Hippocampal formation (tissue), 2 donors: Measurements from ENCODE around the gene HMGN5.

Experiments
- DNase-seq, 2 donors: peaks; one replicate each; lab custom pipeline; 2025; lab: John Stamatoyannopoulos, UW

Gene HMGN5

DNA sequence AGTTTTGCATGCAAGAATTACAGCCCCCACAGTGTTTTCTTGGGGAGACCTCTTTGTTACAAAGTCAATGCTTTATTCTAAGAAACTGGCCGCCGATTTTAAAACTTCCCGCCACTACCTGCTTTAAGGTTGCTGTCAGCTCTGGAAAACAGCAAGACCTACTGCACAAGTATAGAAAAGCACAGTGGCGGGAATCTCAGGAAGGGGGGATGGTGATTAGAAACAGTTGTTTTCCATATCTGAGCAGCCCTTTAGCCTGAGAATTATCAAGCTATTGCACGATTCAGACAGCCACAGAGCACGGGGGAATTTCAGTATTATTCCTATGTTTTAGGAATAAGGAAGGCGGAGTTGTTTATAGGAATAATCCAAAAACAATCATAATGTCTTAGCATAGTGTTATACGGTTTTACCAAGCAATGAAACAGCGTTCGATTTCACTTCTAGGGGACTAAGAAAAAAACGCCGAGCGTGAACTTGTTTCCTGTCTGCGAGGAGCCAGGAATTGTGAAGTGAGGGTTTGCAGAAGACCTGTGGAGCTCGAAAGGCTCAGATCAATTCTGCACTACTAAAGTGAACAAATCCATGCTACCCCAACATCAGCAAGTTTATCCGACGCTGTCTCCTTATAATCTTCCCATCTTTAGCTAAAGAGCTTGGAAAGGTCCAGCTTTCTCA is 81.3 kb downstream of the HMGN5 start:
- peak in 1 of 2 donors; percentile 6 for DNase-seq

DNA sequence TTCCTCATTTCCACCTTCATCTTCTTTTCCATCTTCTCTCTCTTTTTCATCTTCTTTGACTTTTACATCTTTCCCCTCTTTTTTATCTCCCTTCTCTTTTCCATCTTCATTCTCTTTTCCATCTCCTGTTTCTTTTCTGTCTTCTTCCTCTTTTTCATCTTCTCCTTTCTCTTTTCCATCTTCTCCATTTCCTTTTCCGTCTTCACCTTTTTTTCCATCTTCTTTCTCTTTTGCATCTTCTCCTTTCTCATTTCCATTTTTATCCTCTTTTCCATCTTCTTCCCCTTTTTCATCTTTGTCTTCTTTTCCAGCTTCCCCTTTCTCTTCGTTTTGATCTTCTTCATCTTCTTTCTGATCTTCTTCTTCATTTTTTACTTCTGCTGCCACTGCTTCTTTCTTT is 87.0 kb downstream of the HMGN5 start:
- no peak for DNase-seq

DNA sequence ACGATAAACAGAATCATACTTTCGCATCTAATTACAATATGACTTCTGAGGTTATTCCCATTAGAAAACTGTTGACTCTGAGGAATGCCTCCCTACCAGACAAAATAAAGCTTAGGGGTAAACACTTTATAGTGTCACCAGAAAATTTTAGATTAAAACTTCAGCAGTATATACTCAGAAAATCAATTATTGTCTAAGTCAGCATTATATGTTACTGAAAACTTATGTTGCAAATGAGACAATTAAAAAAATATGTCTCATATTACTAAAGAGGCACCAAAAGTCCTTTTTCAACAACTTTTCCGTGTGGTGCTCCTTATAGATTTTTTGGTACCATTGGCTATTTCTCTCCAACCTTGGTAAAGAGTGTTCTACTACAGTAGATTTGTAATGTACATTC is 91.4 kb downstream of the HMGN5 start:
- DNase-seq, result no peak

DNA sequence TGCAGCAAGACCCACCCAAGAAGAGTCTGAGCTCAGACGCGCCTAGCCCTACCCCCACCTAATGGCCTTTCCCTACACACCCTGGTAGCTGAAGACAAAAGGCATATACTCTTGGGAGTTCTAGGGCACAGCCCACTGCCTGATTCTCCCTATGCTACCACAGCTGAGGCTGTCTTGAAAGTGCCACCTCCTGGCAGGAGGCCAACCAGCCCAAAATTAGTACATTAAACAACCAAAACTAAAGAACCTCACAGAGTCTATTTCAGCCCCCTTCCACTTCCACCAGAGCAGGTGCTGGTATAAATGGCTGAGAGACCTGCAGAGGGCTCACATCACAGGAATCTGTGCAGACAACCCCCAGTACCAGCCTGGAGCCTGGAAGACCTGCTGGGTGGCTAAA is 119.1 kb downstream of the HMGN5 start:
- no peak for DNase-seq
